ENCODE data around the gene SGCD.

DNA sequence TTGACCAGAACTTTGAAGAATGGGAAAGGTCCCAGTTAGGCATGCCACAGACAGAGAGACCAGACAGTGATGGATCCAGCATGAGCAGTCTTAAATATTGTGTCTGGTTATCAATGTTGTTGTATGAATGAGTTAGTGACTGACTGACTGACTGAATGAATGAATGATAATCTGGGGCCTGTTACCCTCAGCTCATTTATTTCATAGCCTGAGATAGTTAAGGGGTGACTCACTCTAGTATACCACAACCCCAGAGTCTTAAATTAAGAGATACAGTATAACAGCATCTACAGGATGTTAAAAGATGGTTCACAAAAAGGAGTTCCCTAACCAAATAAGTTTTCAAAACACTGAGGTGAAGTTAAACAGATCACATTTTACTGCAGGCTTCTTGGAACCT is 133.5 kb downstream of the SGCD start:
- no peak for TF ChIP-seq EZH2 (IDR thresholded peaks at IDR 0.05; ENCODE audit: insufficient read depth, poor library complexity, severe bottlenecking)
- TF ChIP-seq EZH2phosphoT487 (IDR thresholded peaks at IDR 0.05; ENCODE audit: insufficient read depth, low read depth), result no peak

All from GM23248 (cell line).